WTC11 (cell line): Measurements from ENCODE around the gene PTPRK. TPM values are rescaled to one million over a fixed set of nuclear protein-coding genes. Genes with fewer than 3 reads are reported as not detected.

ENCODE experiments used
- ATAC-seq: fragments of 200-7000 bp; cut with Tn5 transposase; 2 replicates; pipeline ENCODE4 v1.10.0; 2021; ENCODE audit warnings: mild to moderate bottlenecking, moderate library complexity
- CTCF ChIA-PET: fragments of 300-600 bp; sonication (Branson Sonifier 250); formaldehyde crosslinking; loops from one replicate; lab custom pipeline; 2021; ENCODE audit warnings: antibody characterized with exemption; lab: Charles Lee
- POLR2A ChIA-PET: fragments of 350-600 bp; sonication (Branson Sonifier 250); formaldehyde crosslinking; loops from one replicate; lab custom pipeline; 2021; ENCODE audit warnings: antibody characterized with exemption; lab: Charles Lee
- DNase-seq: peaks from one replicate; pipeline ENCODE4 v3.0.0; 2021; ENCODE audit warnings: low spot score
- H3K27ac Mint-ChIP-seq: 2 replicates; pipeline ENCODE4 v1.8.0; 2021; ENCODE audit warnings: mixed read lengths
- H3K27me3 Mint-ChIP-seq: 2 replicates; pipeline ENCODE4 v1.8.0; 2021; ENCODE audit warnings: low read depth, mild to moderate bottlenecking, moderate library complexity, mixed read lengths
- H3K36me3 Mint-ChIP-seq: 2 replicates; pipeline ENCODE4 v1.8.0; 2021; ENCODE audit warnings: mixed read lengths
- H3K4me1 Mint-ChIP-seq: 2 replicates; pipeline ENCODE4 v1.8.0; 2022; ENCODE audit warnings: mixed read lengths
- H3K4me3 Mint-ChIP-seq: 2 replicates; pipeline ENCODE4 v1.8.0; 2021; ENCODE audit warnings: mild to moderate bottlenecking, moderate library complexity, mixed read lengths
- H3K9me3 Mint-ChIP-seq: 2 replicates; pipeline ENCODE4 v1.8.0; 2021; ENCODE audit warnings: mixed read lengths
- ATF1 ChIP-seq: sonication (generic); formaldehyde crosslinking; IDR thresholded peaks from 2 replicates; pipeline ENCODE4 v1.8.1; 2023; ENCODE audit warnings: mild to moderate bottlenecking, moderate library complexity, missing genetic modification reagents
- CBFB ChIP-seq: sonication (generic); formaldehyde crosslinking; IDR thresholded peaks from 2 replicates; pipeline ENCODE4 v1.8.1; 2022; ENCODE audit warnings: mild to moderate bottlenecking, low read depth, missing genetic modification reagents
- ESRRA ChIP-seq: sonication (generic); formaldehyde crosslinking; IDR thresholded peaks from 2 replicates; pipeline ENCODE4 v1.8.1; 2022; ENCODE audit warnings: mild to moderate bottlenecking, missing genetic modification reagents, borderline replicate concordance
- FOXP4 ChIP-seq: sonication (generic); formaldehyde crosslinking; IDR thresholded peaks from 2 replicates; pipeline ENCODE4 v1.8.0; 2022; ENCODE audit warnings: mild to moderate bottlenecking, missing genetic modification reagents
- IRF2 ChIP-seq: sonication (generic); formaldehyde crosslinking; IDR thresholded peaks from 2 replicates; pipeline ENCODE4 v1.8.0; 2022; ENCODE audit warnings: low read depth, missing genetic modification reagents, borderline replicate concordance
- JUN ChIP-seq: sonication (generic); formaldehyde crosslinking; IDR thresholded peaks from 2 replicates; pipeline ENCODE4 v1.8.0; 2023; ENCODE audit warnings: mild to moderate bottlenecking, missing genetic modification reagents
- MLX ChIP-seq: sonication (generic); formaldehyde crosslinking; IDR thresholded peaks from 2 replicates; pipeline ENCODE4 v1.8.1; 2023; ENCODE audit warnings: mild to moderate bottlenecking, missing genetic modification reagents, moderate library complexity
- NFATC4 ChIP-seq: fragments of 250-450 bp; sonication (Bioruptor Pico); IDR thresholded peaks from 2 replicates; pipeline ENCODE4 v1.9.0; 2021; ENCODE audit warnings: mild to moderate bottlenecking
- NFE2L1 ChIP-seq: sonication (generic); formaldehyde crosslinking; IDR thresholded peaks from 2 replicates; pipeline ENCODE4 v1.8.1; 2023; ENCODE audit warnings: missing genetic modification reagents
- NFYB ChIP-seq: sonication (generic); formaldehyde crosslinking; conservative IDR thresholded peaks from 2 replicates; pipeline ENCODE4 v1.8.0; 2022; ENCODE audit warnings: low read depth, missing genetic modification reagents
- NR3C1 ChIP-seq: sonication (generic); formaldehyde crosslinking; conservative IDR thresholded peaks from 2 replicates; pipeline ENCODE4 v1.8.1; 2023; ENCODE audit warnings: low read depth, mild to moderate bottlenecking, missing genetic modification reagents
- OVOL2 ChIP-seq: fragments of 250-450 bp; sonication (Bioruptor Pico); IDR thresholded peaks from 2 replicates; pipeline ENCODE4 v1.9.0; 2021; ENCODE audit warnings: mild to moderate bottlenecking, borderline replicate concordance
- PRDM15 ChIP-seq: sonication (generic); formaldehyde crosslinking; IDR thresholded peaks from 2 replicates; pipeline ENCODE4 v1.8.0; 2022; ENCODE audit warnings: missing genetic modification reagents
- PREB ChIP-seq: sonication (generic); formaldehyde crosslinking; IDR thresholded peaks from 2 replicates; pipeline ENCODE4 v1.8.1; 2022; ENCODE audit warnings: mild to moderate bottlenecking, missing genetic modification reagents, moderate library complexity, borderline replicate concordance
- SOX15 ChIP-seq: fragments of 250-450 bp; sonication (Bioruptor Pico); IDR thresholded peaks from 2 replicates; pipeline ENCODE4 v1.9.0; 2021; ENCODE audit warnings: mild to moderate bottlenecking
- TEAD1 ChIP-seq: sonication (generic); formaldehyde crosslinking; IDR thresholded peaks from 2 replicates; pipeline ENCODE4 v1.8.0; 2022; ENCODE audit warnings: mild to moderate bottlenecking, missing genetic modification reagents
- TP53 ChIP-seq: sonication (generic); formaldehyde crosslinking; IDR thresholded peaks from 2 replicates; pipeline ENCODE4 v1.8.1; 2023; ENCODE audit warnings: mild to moderate bottlenecking, missing genetic modification reagents
- ZNF416 ChIP-seq: fragments of 250-450 bp; sonication (Bioruptor Pico); IDR thresholded peaks from 2 replicates; pipeline ENCODE4 v1.9.0; 2021; ENCODE audit warnings: mild to moderate bottlenecking, inconsistent platforms
- ZNF425 ChIP-seq: fragments of 250-450 bp; sonication (Bioruptor Pico); conservative IDR thresholded peaks from 2 replicates; pipeline ENCODE4 v1.9.0; 2021; ENCODE audit warnings: mild to moderate bottlenecking
- total RNA-seq: library from RNA; stranded (reverse); gene quantifications from 3 replicates; pipeline ENCODE4 v1.2.3, GENCODE V29; 2021
- TF ChIP-seq, protein P1 (sequence below): sonication (generic); formaldehyde crosslinking; IDR thresholded peaks from 2 replicates; pipeline ENCODE4 v1.8.1; 2022; ENCODE audit warnings: low read depth, mild to moderate bottlenecking, moderate library complexity, missing genetic modification reagents, borderline replicate concordance
- TF ChIP-seq, protein P2 (sequence below): fragments of 200-600 bp; IDR thresholded peaks from 2 replicates; pipeline ENCODE4 v1.8.0; 2022; ENCODE audit warnings: antibody characterized with exemption

The PTPRK gene
- total RNA-seq, 1 experiment from 2014 or later = 44.8 TPM

DNA sequence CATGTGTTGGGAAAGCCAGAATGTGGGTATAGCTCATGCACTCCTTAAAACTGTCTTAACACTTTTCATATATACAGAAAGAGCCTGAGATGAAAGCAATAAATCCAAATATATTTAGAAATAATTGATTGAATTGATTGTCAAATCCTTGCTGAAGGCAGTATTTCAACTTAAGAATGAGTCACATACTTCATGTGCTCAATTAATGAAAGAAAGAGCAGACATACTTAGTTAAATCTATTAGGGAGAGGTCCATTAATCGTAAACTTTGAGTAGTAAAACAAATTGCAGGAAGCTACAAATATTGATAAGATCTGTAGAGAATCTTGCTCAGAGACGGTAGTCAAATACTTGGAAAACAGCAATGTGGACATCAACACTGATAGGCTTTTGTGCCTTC, 358.0 kb downstream of the PTPRK start (continued):
- no peak for TF ChIP-seq TEAD1 (CRISPR knock-in tag)
- TF ChIP-seq CBFB = no peak
- no peak for TF ChIP-seq IRF2 (CRISPR knock-in tag)
- no peak for TF ChIP-seq NR3C1 (CRISPR knock-in tag)
- TF ChIP-seq TP53 (CRISPR knock-in tag) = no peak
- no peak for TF ChIP-seq OVOL2
- TF ChIP-seq, protein P1, sequence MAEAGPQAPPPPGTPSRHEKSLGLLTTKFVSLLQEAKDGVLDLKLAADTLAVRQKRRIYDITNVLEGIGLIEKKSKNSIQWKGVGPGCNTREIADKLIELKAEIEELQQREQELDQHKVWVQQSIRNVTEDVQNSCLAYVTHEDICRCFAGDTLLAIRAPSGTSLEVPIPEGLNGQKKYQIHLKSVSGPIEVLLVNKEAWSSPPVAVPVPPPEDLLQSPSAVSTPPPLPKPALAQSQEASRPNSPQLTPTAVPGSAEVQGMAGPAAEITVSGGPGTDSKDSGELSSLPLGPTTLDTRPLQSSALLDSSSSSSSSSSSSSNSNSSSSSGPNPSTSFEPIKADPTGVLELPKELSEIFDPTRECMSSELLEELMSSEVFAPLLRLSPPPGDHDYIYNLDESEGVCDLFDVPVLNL = no peak
- no peak for TF ChIP-seq PRDM15 (CRISPR knock-in tag)
- no peak for TF ChIP-seq PREB (CRISPR knock-in tag)
- TF ChIP-seq NFATC4 = no peak
- TF ChIP-seq NFYB (CRISPR knock-in tag) = no peak
- TF ChIP-seq ATF1 (CRISPR knock-in tag) = no peak

DNA sequence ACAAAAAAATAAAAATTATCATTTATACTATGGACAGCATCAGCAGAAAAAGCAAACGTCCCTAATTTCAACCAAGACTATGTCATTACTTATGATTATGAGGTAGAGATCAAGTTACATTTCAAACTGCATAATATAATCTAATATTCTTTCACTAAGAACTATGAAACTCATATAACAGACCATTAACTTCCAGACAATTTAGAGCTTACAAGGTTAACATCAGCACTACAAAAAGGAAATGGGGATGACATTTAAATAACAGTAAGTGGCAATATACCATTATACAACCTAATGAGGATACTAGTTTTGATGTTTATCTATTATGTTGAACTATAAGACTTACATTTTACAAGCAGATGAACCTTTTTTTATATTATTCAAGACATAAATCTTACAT, 358.6 kb downstream of the PTPRK start:
- Mint-ChIP-seq H3K9me3 (no peaks in the 10 kb centered on the region), H3K27ac (no peak overlapping the region), H3K36me3 (no peaks in the 10 kb centered on the region), H3K4me1 (peaks cover 6% of the 10 kb centered on the region), H3K4me3 (no peak overlapping the region), H3K27me3 (no peaks in the 10 kb centered on the region)
- DNase-seq (no peak), ATAC-seq (no peak)
- POLR2A ChIA-PET = no interaction called here
- CTCF ChIA-PET = no interaction called here
- no peak for TF ChIP-seq ZNF416 (CRISPR knock-in tag)
- no peak for TF ChIP-seq SOX15 (CRISPR knock-in tag)
- TF ChIP-seq ESRRA (CRISPR knock-in tag) = no peak
- TF ChIP-seq, protein P2, sequence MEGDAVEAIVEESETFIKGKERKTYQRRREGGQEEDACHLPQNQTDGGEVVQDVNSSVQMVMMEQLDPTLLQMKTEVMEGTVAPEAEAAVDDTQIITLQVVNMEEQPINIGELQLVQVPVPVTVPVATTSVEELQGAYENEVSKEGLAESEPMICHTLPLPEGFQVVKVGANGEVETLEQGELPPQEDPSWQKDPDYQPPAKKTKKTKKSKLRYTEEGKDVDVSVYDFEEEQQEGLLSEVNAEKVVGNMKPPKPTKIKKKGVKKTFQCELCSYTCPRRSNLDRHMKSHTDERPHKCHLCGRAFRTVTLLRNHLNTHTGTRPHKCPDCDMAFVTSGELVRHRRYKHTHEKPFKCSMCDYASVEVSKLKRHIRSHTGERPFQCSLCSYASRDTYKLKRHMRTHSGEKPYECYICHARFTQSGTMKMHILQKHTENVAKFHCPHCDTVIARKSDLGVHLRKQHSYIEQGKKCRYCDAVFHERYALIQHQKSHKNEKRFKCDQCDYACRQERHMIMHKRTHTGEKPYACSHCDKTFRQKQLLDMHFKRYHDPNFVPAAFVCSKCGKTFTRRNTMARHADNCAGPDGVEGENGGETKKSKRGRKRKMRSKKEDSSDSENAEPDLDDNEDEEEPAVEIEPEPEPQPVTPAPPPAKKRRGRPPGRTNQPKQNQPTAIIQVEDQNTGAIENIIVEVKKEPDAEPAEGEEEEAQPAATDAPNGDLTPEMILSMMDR = no peak
- TF ChIP-seq TEAD1 (CRISPR knock-in tag) = no peak
- TF ChIP-seq NFE2L1 (CRISPR knock-in tag) = no peak
- no peak for TF ChIP-seq MLX
- no peak for TF ChIP-seq JUN (CRISPR knock-in tag)
- no peak for TF ChIP-seq FOXP4 (CRISPR knock-in tag)
- TF ChIP-seq ZNF425 (CRISPR knock-in tag) = no peak
